Measurements from ENCODE around the gene ZNF32. TPM values are rescaled to one million over a fixed set of nuclear protein-coding genes. Genes with fewer than 3 reads are reported as not detected.

Gene ZNF32
- total and polyA plus RNA-seq, 2 of the 4 experiments (the other 2 are of a cell fraction), result 30.1 to 31.2 TPM

- dilution Hi-C loops (cut with HindIII; ENCODE audit: low sequenced_read_pairs, unreplicated experiment), result no loop called here
- no CpG with 5 or more reads among the region's 4 CpGs for WGBS, 2 experiments (ENCODE audit: extremely low coverage in 2 of 2, insufficient read length in 1 of 2)
- POLR2A ChIA-PET (ENCODE audit: unreplicated experiment), result no interaction called here
These were observed 27.6 kb upstream of the ZNF32 start for GRCh38 chr10:43676331-43676730.

More at GRCh38 chr10:43676331-43676730, 27.6 kb upstream of the ZNF32 start:
- ATAC-seq (ENCODE audit: low read depth) (no peak), DNase-seq (no peak)
- intact Hi-C loops (cut with micrococcal nuclease), result loop anchor here (10.0 kb wide), 1 partner anchor 1048 kb away; no protein-coding TSS in a partner anchor
- H2AK5ac ChIP-seq (ENCODE audit: low read depth, low read length), result no peak overlapping the region
- CTCF ChIA-PET, result no interaction called here
- no peaks in the 10 kb centered on the region for H3K79me1 ChIP-seq (ENCODE audit: low read depth in 1 of 2, low read length in 2 of 2)
- no peaks in the 10 kb centered on the region for H3K36me3 ChIP-seq (ENCODE audit: control insufficient read depth, insufficient read depth, low read length)
- no peaks in the 10 kb centered on the region for H3K27me3 ChIP-seq (ENCODE audit: control insufficient read depth, insufficient read depth, low read length)
- no peak overlapping the region for H3K23ac ChIP-seq (ENCODE audit: low read depth, low read length)
- H2AK9ac ChIP-seq (replicated peaks; ENCODE audit: low read depth, low read length, poor library complexity), result no peak overlapping the region
- H4K91ac ChIP-seq (ENCODE audit: insufficient read depth, low read depth, low read length), result no peak overlapping the region
- 0 out of 2 replicates have a peak, but pooled peaks cover 2% of the 10 kb centered on the region for H3K4me1 ChIP-seq (ENCODE audit: control insufficient read depth, insufficient read depth, low read length)
- H3K4me2 ChIP-seq (ENCODE audit: low read depth, low read length), result no peak overlapping the region
- H3K56ac ChIP-seq (ENCODE audit: extremely low read depth, insufficient read depth, low read length), result no peak overlapping the region
- H3K4me3 ChIP-seq (ENCODE audit: insufficient read depth, low read depth, low read length), result no peak overlapping the region
- BruUV-seq (replicated peaks), result no TSS peak
- no peak overlapping the region for H4K5ac ChIP-seq (ENCODE audit: low read depth, low read length)
- no peaks in the 10 kb centered on the region for H3K9me1 ChIP-seq (ENCODE audit: insufficient read depth, low read length)
- H3K27ac ChIP-seq (ENCODE audit: insufficient read depth, low read length), result no peak overlapping the region
- no peak overlapping the region for H3K4ac ChIP-seq (ENCODE audit: low read depth, low read length)
- no peaks in the 10 kb centered on the region for H4K20me1 ChIP-seq (ENCODE audit: insufficient read depth, low read length)
- no peak overlapping the region for H2AFZ ChIP-seq (replicated peaks; ENCODE audit: low read length, poor library complexity)
- no peak overlapping the region for H3K18ac ChIP-seq (ENCODE audit: low read depth, low read length)
- H2BK15ac ChIP-seq (ENCODE audit: low read depth, low read length), result no peak overlapping the region
- H2BK20ac ChIP-seq (ENCODE audit: low read depth, low read length), result no peak overlapping the region
- H2BK5ac ChIP-seq (ENCODE audit: low read depth, low read length, poor library complexity, severe bottlenecking), result no peak overlapping the region
- no peak overlapping the region for H4K8ac ChIP-seq (ENCODE audit: low read depth in 2 of 2, low read length in 2 of 2)
- H3K14ac ChIP-seq (replicated peaks; ENCODE audit: low read depth, low read length), result no peak overlapping the region
- TF ChIP-seq POLR2A (IDR thresholded peaks at IDR 0.05; ENCODE audit: low read depth, low read length) (no peak), ELK1 (IDR thresholded peaks at IDR 0.05; ENCODE audit: borderline replicate concordance, low read depth, low read length) (no peak), BHLHE40 (IDR thresholded peaks at IDR 0.05; ENCODE audit: low read depth, low read length) (no peak), NFE2L2 (IDR thresholded peaks at IDR 0.05; ENCODE audit: low read depth, low read length) (no peak), RCOR1 (IDR thresholded peaks at IDR 0.05; ENCODE audit: insufficient replicate concordance, low read length) (no peak), CEBPB (IDR thresholded peaks at IDR 0.05; ENCODE audit: low read depth, low read length) (no peak), FOS (IDR thresholded peaks at IDR 0.05; ENCODE audit: low read depth, low read length) (no peak), CTCF (conservative IDR thresholded peaks at IDR 0.05; ENCODE audit: low read depth, low read length) (no peak), RFX5 (IDR thresholded peaks at IDR 0.05; ENCODE audit: low read depth, low read length) (no peak), MXI1 (IDR thresholded peaks at IDR 0.05; ENCODE audit: borderline replicate concordance, low read depth, low read length) (no peak), MAFK (IDR thresholded peaks at IDR 0.05; ENCODE audit: low read depth, low read length) (no peak), SMC3 (IDR thresholded peaks at IDR 0.05; ENCODE audit: low read depth, low read length) (no peak)
- no peak overlapping the region for H2BK120ac ChIP-seq (ENCODE audit: low read depth, low read length)
- H3K9me3 ChIP-seq (ENCODE audit: control insufficient read depth, insufficient read depth, low read length), result no peaks in the 10 kb centered on the region
- H3K9ac ChIP-seq (ENCODE audit: low read depth, low read length), result no peak overlapping the region
- in situ Hi-C loops (cut with MboI; ENCODE audit: low sequenced_read_pairs), result no loop called here
